ENCODE measurements around the gene STRADB. TPM values are rescaled to one million over a fixed set of nuclear protein-coding genes. Genes with fewer than 3 reads are reported as not detected.
A peak's percentile ranks its signal among the peaks of the same experiment; 100 is the strongest.

Gene STRADB
- total RNA-seq, 2 experiments from 2014 or later, result 22.4 to 23.2 TPM

DNA sequence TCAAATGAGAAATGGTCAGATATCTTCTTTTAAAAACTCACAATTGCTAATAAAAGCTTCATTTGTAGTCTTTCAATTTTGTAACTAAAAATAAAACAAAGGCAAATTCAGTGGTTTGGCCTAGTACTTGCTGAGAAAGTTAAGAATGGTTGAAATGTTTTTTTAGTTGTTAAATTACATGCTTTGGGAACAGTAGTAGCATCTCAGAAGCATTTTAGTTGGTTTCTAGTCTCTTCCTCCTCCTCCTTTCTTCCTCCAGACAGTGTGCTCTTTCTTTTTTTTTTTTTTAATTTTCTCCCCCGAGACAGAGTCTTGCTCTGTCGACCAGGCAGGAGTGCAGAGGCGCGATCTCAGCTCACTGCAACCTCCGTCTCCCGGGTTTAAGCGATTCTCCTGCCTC, 10.1 kb upstream of the STRADB start:
- Mint-ChIP-seq H3K36me3 (peaks cover 10% of the 10 kb centered on the region), H3K4me1 (peaks cover 26% of the 10 kb centered on the region), H3K4me3 (no peak overlapping the region), H3K9me3 (no peaks in the 10 kb centered on the region), H3K27ac (no peak overlapping the region), H3K27me3 (no peaks in the 10 kb centered on the region)
- no peak for DNase-seq

- Mint-ChIP-seq H3K27me3 (no peaks in the 10 kb centered on the region), H3K4me3 (no peak overlapping the region), H3K9me3 (no peaks in the 10 kb centered on the region), H3K4me1 (peaks cover 43% of the 10 kb centered on the region), H3K27ac (no peak overlapping the region), H3K36me3 (peaks cover 15% of the 10 kb centered on the region)
- no peak for DNase-seq
Observed at GRCh38 chr2:201444746-201445465, 6.6 kb upstream of the STRADB start.

DNA sequence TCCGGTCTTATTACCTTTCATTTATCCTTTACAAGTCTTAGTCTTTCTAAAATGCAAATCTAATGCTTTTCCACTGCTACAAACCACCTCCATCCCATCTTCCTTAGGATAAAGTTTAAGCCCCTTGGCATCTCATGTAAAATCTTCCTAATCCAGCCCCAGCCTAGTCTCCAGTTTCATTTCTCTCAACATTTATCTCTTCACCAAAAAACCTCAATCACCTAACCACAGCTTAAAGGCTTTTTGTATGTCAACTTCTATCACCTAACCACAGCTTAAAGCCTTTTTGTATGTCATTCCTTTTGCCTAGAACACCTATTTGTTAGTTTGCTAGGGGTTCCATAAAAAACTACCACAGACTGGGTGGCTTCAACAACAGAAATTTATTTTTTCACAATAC, 4.5 kb upstream of the STRADB start:
- Mint-ChIP-seq H3K36me3 (peaks cover 19% of the 10 kb centered on the region), H3K27me3 (no peaks in the 10 kb centered on the region), H3K9me3 (no peaks in the 10 kb centered on the region), H3K27ac (peak overlapping the region; percentile 68), H3K4me1 (peaks cover 42% of the 10 kb centered on the region), H3K4me3 (peak overlapping the region; percentile 57)
- DNase-seq, result no peak

DNA sequence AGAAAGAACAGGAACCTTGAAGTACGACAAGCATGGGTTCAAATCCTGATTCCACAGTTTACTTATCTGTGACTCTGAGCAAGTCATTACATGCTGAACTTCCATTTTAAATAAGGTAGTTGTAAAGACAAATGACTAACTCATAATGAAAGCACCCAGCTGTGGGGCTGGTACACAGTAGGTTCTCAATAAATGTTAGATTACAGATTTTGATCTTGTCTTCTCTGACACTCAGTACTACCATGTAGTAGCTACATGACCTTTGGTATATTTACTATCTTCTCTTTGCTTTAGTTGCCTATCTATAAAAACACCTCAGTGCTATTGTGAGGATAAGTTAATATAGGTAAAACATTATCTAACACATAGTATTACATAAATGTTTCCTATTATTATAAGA, 3.5 kb upstream of the STRADB start:
- H3K27ac Mint-ChIP-seq, result peak overlapping the region; percentile 72
- H3K4me1 Mint-ChIP-seq, result peaks cover 50% of the 10 kb centered on the region
- H3K9me3 Mint-ChIP-seq, result no peaks in the 10 kb centered on the region
- H3K36me3 Mint-ChIP-seq, result peaks cover 19% of the 10 kb centered on the region
- peak overlapping the region; percentile 12 for H3K4me3 Mint-ChIP-seq
- no peaks in the 10 kb centered on the region for H3K27me3 Mint-ChIP-seq
- DNase-seq, result no peak

DNA sequence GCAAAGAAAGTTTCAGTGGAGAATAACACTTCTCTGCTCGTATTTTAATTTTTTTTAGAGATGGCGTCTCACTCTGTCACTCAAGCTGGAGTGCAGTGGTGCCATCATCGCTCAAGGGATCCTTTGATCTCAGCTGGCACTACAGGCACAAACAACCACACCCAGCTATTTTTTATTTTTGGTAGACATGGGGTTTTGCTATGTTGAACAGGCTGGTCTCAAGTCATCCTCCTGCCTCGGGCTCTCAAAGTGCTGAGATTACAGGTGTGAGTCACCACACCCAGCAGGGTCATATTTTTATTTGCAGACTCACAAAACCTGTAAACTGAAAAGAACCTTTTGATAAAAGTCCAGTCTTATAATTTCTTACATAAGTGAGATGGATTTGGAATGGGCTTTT, 2.8 kb upstream of the STRADB start:
- peak overlapping the region; percentile 27 for H3K27ac Mint-ChIP-seq
- H3K4me1 Mint-ChIP-seq, result peaks cover 56% of the 10 kb centered on the region
- no peaks in the 10 kb centered on the region for H3K27me3 Mint-ChIP-seq
- H3K4me3 Mint-ChIP-seq, result peak overlapping the region; percentile 46
- peak; percentile 6 for DNase-seq
- H3K9me3 Mint-ChIP-seq, result no peaks in the 10 kb centered on the region
- peaks cover 19% of the 10 kb centered on the region for H3K36me3 Mint-ChIP-seq

DNA sequence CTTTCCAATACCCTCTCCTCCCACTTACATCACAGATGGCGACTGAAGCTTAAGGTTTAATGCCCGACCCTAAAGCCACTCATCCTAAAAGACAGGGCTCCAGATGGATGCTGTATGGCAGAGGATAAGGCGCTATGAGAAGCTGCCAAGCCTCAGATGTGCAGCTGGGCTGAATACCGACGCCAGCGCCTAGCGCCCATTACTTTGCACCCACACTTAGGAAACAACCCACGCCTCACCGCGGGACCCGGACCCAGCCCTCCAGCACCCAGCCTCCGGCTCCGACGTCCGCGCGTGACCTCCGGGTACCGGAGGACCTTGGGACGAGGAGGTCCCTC, 617 bp upstream of the STRADB start:
- Mint-ChIP-seq H3K36me3 (peaks cover 19% of the 10 kb centered on the region), H3K27ac (peak overlapping the region; percentile 95), H3K27me3 (no peaks in the 10 kb centered on the region), H3K9me3 (no peaks in the 10 kb centered on the region), H3K4me3 (peak overlapping the region; percentile 92), H3K4me1 (peaks cover 50% of the 10 kb centered on the region)
- no peak for DNase-seq

GRCh38 chr2:201452058-201452921, 750 bp downstream of the STRADB start:
- H3K27ac Mint-ChIP-seq, result peak overlapping the region; percentile 71
- H3K9me3 Mint-ChIP-seq, result no peaks in the 10 kb centered on the region
- H3K4me3 Mint-ChIP-seq, result peak overlapping the region; percentile 86
- peaks cover 38% of the 10 kb centered on the region for H3K4me1 Mint-ChIP-seq
- no peak for DNase-seq
- peaks cover 19% of the 10 kb centered on the region for H3K36me3 Mint-ChIP-seq
- no peaks in the 10 kb centered on the region for H3K27me3 Mint-ChIP-seq

DNA sequence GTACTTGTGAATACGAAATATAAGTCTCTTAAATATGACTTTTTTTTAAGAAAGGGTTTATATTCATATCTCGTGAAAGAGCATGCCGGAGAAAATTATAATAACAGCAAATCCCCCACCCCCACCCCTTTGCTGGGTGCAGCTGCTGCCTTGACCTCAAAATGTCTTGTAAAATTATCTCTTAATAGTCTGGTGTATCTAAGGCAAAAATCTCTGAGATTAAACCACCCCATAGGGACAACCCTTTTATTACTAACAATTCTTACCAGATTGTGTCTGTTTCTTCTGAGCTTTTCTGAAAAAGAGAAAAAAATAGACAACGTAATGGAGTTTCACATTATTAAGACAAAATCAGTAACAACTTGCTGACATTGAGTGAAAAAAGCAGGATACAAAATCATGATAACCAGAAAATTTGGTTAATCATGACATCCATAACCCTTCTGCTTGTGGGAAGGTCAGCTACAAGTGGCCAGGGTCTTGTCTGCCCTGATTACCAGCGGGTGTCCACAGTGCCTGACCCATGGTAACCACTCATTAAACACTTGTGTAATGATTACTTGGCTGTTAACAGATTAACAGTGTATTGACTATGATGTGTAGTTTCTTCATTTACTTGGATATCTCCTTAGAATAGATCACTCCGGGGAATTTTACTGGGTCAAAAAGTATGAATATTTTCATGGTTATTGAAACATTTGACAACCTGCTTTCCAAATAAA, 1.5 kb downstream of the STRADB start:
- H3K27ac Mint-ChIP-seq, result no peak overlapping the region
- no peaks in the 10 kb centered on the region for H3K27me3 Mint-ChIP-seq
- H3K36me3 Mint-ChIP-seq, result peaks cover 14% of the 10 kb centered on the region
- H3K4me3 Mint-ChIP-seq, result peak overlapping the region; percentile 86
- no peaks in the 10 kb centered on the region for H3K9me3 Mint-ChIP-seq
- DNase-seq, result no peak
- peaks cover 31% of the 10 kb centered on the region for H3K4me1 Mint-ChIP-seq

GRCh38 chr2:201458381-201458780, 6.8 kb downstream of the STRADB start:
- Mint-ChIP-seq H3K27ac (no peak overlapping the region), H3K27me3 (no peaks in the 10 kb centered on the region), H3K4me3 (no peak overlapping the region), H3K9me3 (no peaks in the 10 kb centered on the region), H3K36me3 (peaks cover 27% of the 10 kb centered on the region), H3K4me1 (peaks cover 5% of the 10 kb centered on the region)
- no peak for DNase-seq

DNA sequence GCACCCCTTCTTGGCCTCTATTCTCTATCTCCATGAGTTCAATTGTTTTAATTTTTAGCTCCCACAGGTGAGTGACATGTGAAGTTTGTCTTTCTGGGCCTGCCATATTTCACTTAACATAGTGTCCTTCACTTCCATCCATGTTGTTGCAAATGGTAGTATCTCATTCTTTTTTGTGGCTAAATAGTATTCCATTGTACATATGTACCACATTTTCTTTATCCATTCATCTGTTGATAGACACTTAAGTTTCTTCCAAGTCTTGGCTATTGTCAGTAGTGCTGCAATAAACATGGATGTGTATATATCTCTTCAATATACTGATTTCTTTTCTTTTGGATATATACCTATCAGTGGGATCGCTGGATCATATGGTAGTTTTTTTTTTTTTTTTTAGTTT, 9.0 kb downstream of the STRADB start:
- DNase-seq, result no peak
- Mint-ChIP-seq H3K9me3 (no peaks in the 10 kb centered on the region), H3K27me3 (no peaks in the 10 kb centered on the region), H3K4me1 (no peaks in the 10 kb centered on the region), H3K27ac (no peak overlapping the region), H3K36me3 (peaks cover 38% of the 10 kb centered on the region), H3K4me3 (no peak overlapping the region)

- DNase-seq, result no peak
- H3K9me3 Mint-ChIP-seq, result no peaks in the 10 kb centered on the region
- no peak overlapping the region for H3K27ac Mint-ChIP-seq
- H3K36me3 Mint-ChIP-seq, result peaks cover 48% of the 10 kb centered on the region
- H3K4me1 Mint-ChIP-seq, result peaks cover 7% of the 10 kb centered on the region
- no peaks in the 10 kb centered on the region for H3K27me3 Mint-ChIP-seq
- H3K4me3 Mint-ChIP-seq, result no peak overlapping the region
Observed at GRCh38 chr2:201464547-201464946, 13.0 kb downstream of the STRADB start.

DNA sequence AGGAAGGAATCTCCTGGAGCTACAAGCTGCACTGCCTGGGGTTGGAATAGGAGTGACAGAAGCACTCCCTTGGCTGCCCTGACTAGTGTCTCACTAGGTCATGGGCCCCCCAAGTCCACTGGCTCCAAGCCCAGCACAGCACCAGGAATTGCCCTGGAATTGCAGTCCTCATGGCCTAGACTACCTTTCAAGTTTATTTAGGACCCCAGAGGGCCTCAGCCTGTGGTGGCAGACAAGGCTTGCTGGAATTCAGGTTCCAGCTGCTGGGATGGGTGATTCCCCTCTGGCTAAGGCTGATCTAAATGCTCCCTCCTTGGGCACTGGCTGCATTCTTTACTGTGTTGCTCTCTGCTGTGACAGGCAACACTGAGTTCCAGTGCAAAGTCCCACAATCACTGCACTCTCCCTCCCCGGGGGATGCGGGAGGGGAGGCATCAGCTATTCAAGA, 14.0 kb downstream of the STRADB start:
- peaks cover 47% of the 10 kb centered on the region for H3K36me3 Mint-ChIP-seq
- H3K27ac Mint-ChIP-seq, result no peak overlapping the region
- H3K27me3 Mint-ChIP-seq, result no peaks in the 10 kb centered on the region
- peaks cover 7% of the 10 kb centered on the region for H3K4me1 Mint-ChIP-seq
- DNase-seq, result no peak
- H3K4me3 Mint-ChIP-seq, result no peak overlapping the region
- no peaks in the 10 kb centered on the region for H3K9me3 Mint-ChIP-seq

DNA sequence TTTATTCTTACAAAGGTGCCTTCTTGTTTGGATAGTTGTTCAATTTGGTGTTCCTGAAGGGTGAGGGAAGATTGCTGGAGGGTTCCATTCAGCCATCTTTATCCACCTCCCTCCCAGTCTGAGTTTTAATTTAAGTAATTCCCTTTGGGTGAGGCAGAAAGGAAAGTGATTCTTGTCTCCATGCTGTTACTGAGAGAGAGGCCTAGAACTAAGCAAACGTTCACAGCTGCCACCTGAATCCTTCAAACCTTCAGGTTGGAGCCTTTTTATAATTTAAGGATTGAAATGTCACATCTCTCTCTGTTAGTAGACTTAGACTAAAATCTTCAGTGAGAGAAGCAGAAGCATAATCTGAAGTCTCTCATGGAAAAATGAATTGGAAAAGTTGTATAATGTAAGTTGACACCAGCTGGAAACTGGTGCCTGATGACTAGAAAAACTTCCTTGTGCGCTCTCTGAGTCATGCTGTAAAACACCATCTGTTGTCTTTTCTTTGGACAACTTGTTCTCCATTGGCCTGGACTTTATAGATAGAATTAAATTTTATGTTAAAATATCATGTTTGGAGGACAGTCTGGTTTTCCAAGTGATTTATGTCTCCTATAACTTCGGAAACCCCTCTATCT, 14.6 kb downstream of the STRADB start:
- no peaks in the 10 kb centered on the region for H3K27me3 Mint-ChIP-seq
- no peak overlapping the region for H3K27ac Mint-ChIP-seq
- peaks cover 43% of the 10 kb centered on the region for H3K36me3 Mint-ChIP-seq

DNA sequence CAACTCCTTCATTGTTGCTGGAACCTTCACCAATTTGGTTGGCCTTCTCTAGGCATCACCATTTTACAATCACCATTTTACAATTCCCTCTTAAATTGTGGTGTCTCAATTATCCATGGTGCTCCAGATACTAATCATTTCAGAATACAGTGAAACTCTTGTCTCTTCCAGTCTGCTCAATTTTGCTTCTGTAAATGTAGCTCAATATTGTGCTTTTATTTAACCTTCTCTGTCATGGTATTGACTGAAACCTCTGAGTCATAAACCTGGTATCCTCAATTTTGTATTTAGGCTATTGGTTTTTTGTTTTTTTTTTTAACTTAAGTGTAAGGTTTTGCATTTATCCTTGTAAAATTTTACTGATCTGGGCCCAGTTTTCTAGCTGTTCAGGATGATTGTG, 16.1 kb downstream of the STRADB start:
- Mint-ChIP-seq H3K9me3 (no peaks in the 10 kb centered on the region), H3K27ac (no peak overlapping the region), H3K27me3 (no peaks in the 10 kb centered on the region), H3K4me3 (no peak overlapping the region), H3K36me3 (peaks cover 31% of the 10 kb centered on the region), H3K4me1 (peaks cover 7% of the 10 kb centered on the region)
- no peak for DNase-seq

More for the DNA sequence above, 14.6 kb downstream of the STRADB start:
- H3K9me3 Mint-ChIP-seq, result no peaks in the 10 kb centered on the region
- H3K4me1 Mint-ChIP-seq, result peaks cover 7% of the 10 kb centered on the region
- no peak overlapping the region for H3K4me3 Mint-ChIP-seq
- no peak for DNase-seq

Measured in activated naive CD8-positive, alpha-beta T cell treated with anti-CD3 and anti-CD28 coated beads for 36 hours (primary cell).